Measurements from ENCODE around the gene TSPAN14. TPM values are rescaled to one million over a fixed set of nuclear protein-coding genes. Genes with fewer than 3 reads are reported as not detected.

TSPAN14 gene, protein sequence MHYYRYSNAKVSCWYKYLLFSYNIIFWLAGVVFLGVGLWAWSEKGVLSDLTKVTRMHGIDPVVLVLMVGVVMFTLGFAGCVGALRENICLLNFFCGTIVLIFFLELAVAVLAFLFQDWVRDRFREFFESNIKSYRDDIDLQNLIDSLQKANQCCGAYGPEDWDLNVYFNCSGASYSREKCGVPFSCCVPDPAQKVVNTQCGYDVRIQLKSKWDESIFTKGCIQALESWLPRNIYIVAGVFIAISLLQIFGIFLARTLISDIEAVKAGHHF
- total RNA-seq: 10 to 100 TPM; 61.6 to 83.4 (median 77.9) TPM

- DNase-seq: peak; percentile 87 to 90
- WGBS, 2 donors: 0% methylated on average over 12 to 20 of the region's 97 CpGs
- peaks cover 57 to 61% of the 10 kb centered on the region in 2 donors for H3K4me1 ChIP-seq
Observed at GRCh38 chr10:80453842-80454512, at the start of gene TSPAN14. TSPAN14 (plus strand) TSS chr10:80454310; CDS start chr10:80489234, 34,924 bp downstream.

GRCh38 chr10:80405035-80405434, 49.1 kb upstream of the TSPAN14 start:
- Histone ChIP-seq H3K27ac (no peak overlapping the region), H3K27me3 (no peaks in the 10 kb centered on the region), H3K4me3 (replicated peaks in 1 of 3) (no peak overlapping the region), H3K9me3 (no peaks in the 10 kb centered on the region), H3K4me1 (peaks cover 15 to 16% of the 10 kb centered on the region in 2 donors), H3K36me3 (no peaks in the 10 kb centered on the region)
- 94% methylated on average over 1 of the region's 1 CpG for WGBS, 2 donors
- intact Hi-C loops (cut with DNase I): no loop called here
- no peak for TF ChIP-seq POLR2A (IDR thresholded peaks at IDR 0.05)
- no peak for TF ChIP-seq CTCF (IDR thresholded peaks at IDR 0.05)
- DNase-seq: no peak

More at GRCh38 chr10:80453842-80454512, at the start of gene TSPAN14:
- Histone ChIP-seq H3K27me3 (no peaks in the 10 kb centered on the region), H3K4me3 (replicated peaks in 1 of 3) (peak within 1 kb of the TSS; percentile 87 to 96 (median 92)), H3K27ac (peak within 1 kb of the TSS; percentile 99), H3K36me3 (peaks cover 0 to 6% of the 10 kb centered on the region in 2 donors), H3K9me3 (no peaks in the 10 kb centered on the region)
- TF ChIP-seq CTCF (IDR thresholded peaks at IDR 0.05) (no peak), POLR2A (IDR thresholded peaks at IDR 0.05) (peak in 1 of 2 donors; percentile 89)
- intact Hi-C loops (cut with DNase I): no loop called here

DNA sequence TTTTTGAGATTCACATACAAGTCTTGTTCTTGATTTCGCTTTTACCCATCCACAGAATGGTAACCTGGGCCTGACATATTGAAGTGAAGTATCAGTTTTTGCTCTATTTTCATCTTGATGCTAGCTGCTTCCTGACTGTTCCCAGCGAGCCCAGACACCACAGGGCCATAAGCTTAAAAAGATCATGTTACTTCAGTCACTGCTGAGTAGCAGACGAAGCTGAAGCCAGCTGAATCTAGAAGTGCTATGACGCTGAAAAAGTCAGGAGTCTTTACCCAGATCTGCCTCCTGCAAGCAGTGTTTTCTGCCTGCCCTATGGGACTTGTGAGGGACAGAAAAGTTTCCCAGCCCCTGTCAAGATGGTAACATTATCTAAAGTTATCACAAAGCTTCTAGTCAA, 48.5 kb upstream of the TSPAN14 start:
- WGBS, 2 donors: 79 to 83% methylated on average over 4 of the region's 4 CpGs
- no peaks in the 10 kb centered on the region for H3K27me3 ChIP-seq
- no peak overlapping the region for H3K4me3 ChIP-seq (replicated peaks in 1 of 3)
- no peaks in the 10 kb centered on the region for H3K9me3 ChIP-seq
- no peaks in the 10 kb centered on the region for H3K36me3 ChIP-seq
- intact Hi-C loops (cut with DNase I): no loop called here
- no peak for DNase-seq
- H3K27ac ChIP-seq: peak overlapping the region in 1 of 3 donors; percentile 15
- TF ChIP-seq POLR2A (IDR thresholded peaks at IDR 0.05) (no peak), CTCF (IDR thresholded peaks at IDR 0.05) (no peak)
- H3K4me1 ChIP-seq: peaks cover 21 to 22% of the 10 kb centered on the region in 2 donors

GRCh38 chr10:80406204-80406603, 47.9 kb upstream of the TSPAN14 start:
- Histone ChIP-seq H3K9me3 (no peaks in the 10 kb centered on the region), H3K27ac (peak overlapping the region in 1 of 3 donors; percentile 15), H3K4me1 (peaks cover 26 to 28% of the 10 kb centered on the region in 2 donors), H3K4me3 (replicated peaks in 1 of 3) (no peak overlapping the region), H3K36me3 (no peaks in the 10 kb centered on the region), H3K27me3 (no peaks in the 10 kb centered on the region)
- intact Hi-C loops (cut with DNase I): no loop called here
- WGBS, 2 donors: 60 to 74% methylated on average over 4 of the region's 4 CpGs
- no peak for DNase-seq
- TF ChIP-seq POLR2A (IDR thresholded peaks at IDR 0.05): no peak
- TF ChIP-seq CTCF (IDR thresholded peaks at IDR 0.05): no peak

DNA sequence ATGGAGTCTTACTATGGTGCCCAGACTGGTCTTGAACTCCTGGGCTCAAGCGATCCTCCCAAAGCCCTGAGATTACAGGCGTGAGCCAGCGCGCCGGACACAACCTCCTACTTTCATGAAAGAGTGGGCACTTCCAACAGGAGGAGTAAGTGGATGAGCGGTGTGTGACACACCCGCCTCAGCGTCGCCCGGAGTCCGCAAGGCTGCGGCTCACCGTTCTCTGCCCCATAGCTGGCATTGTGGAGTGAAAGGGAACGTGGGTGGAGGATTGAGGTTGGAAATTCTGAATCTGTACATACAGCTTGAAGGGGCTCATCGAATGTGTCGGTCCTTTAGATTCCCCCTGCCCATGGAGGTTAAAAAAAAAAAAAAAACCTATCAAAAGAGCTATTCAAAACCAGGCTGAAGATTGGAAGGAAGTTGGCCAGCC, 46.3 kb upstream of the TSPAN14 start:
- Histone ChIP-seq H3K4me1 (peaks cover 38 to 43% of the 10 kb centered on the region in 2 donors), H3K27ac (peak overlapping the region; percentile 85 to 98 (median 93)), H3K9me3 (no peaks in the 10 kb centered on the region), H3K27me3 (no peaks in the 10 kb centered on the region), H3K4me3 (replicated peaks in 1 of 3) (peak overlapping the region in 2 of 3 donors; percentile 66 to 86), H3K36me3 (no peaks in the 10 kb centered on the region)
- DNase-seq: peak; percentile 62
- 7 to 13% methylated on average over 16 of the region's 16 CpGs for WGBS, 2 donors
- intact Hi-C loops (cut with DNase I): no loop called here
- TF ChIP-seq CTCF (IDR thresholded peaks at IDR 0.05): no peak
- no peak for TF ChIP-seq POLR2A (IDR thresholded peaks at IDR 0.05)
